Measurements from ENCODE around the gene USH2A.

USH2A gene

GRCh38 chr1:215625949-215626348, 797.3 kb downstream of the USH2A start:
- DNase-seq: no peak

- no peak for DNase-seq
Measured at GRCh38 chr1:215623162-215623561, 800.1 kb downstream of the USH2A start.

- no peak for DNase-seq
Measured at GRCh38 chr1:215617979-215618378, 805.3 kb downstream of the USH2A start.

GRCh38 chr1:215612391-215612790, 810.9 kb downstream of the USH2A start:
- no peak for DNase-seq

GRCh38 chr1:215608646-215609045, 814.6 kb downstream of the USH2A start:
- no peak for DNase-seq

- no peak for DNase-seq
Measured at GRCh38 chr1:215607412-215607811, 815.8 kb downstream of the USH2A start.

GRCh38 chr1:215606564-215607168, 816.6 kb downstream of the USH2A start:
- DNase-seq: no peak

GRCh38 chr1:215606036-215606435, 817.2 kb downstream of the USH2A start:
- DNase-seq: no peak

- no peak for DNase-seq
Measured at GRCh38 chr1:215605011-215605621, 818.1 kb downstream of the USH2A start.

GRCh38 chr1:215603319-215603718, 819.9 kb downstream of the USH2A start:
- DNase-seq: no peak

GRCh38 chr1:215601276-215601675, 822.0 kb downstream of the USH2A start:
- no peak for DNase-seq

- no peak for DNase-seq
Measured at GRCh38 chr1:215600867-215601266, 822.4 kb downstream of the USH2A start.

GRCh38 chr1:215600258-215600792, 822.9 kb downstream of the USH2A start:
- no peak for DNase-seq

GRCh38 chr1:215599418-215600074, 823.7 kb downstream of the USH2A start:
- no peak for DNase-seq

- DNase-seq: no peak
Measured at GRCh38 chr1:215597961-215598360, 825.3 kb downstream of the USH2A start.

- DNase-seq: no peak
Measured at GRCh38 chr1:215595231-215595630, 828.0 kb downstream of the USH2A start.

- no peak for DNase-seq
Measured at GRCh38 chr1:215594640-215595039, 828.6 kb downstream of the USH2A start.

- no peak for DNase-seq
Measured at GRCh38 chr1:215590779-215591491, 832.3 kb downstream of the USH2A start.

- DNase-seq: no peak
Measured at GRCh38 chr1:215589650-215590435, 833.4 kb downstream of the USH2A start.

GRCh38 chr1:215584389-215584788, 838.9 kb downstream of the USH2A start:
- DNase-seq: no peak

GRCh38 chr1:215583185-215583749, 840.0 kb downstream of the USH2A start:
- DNase-seq: no peak

- DNase-seq: no peak
Measured at GRCh38 chr1:215581896-215582295, 841.4 kb downstream of the USH2A start.

Measured in NK-92 treated with Interleukin-12 subunit alpha and Interleukin-12 subunit beta, amount 100 ng/mL, for 24 hours (cell line).